ENCODE measurements around the gene CCDC192. TPM values are rescaled to one million over a fixed set of nuclear protein-coding genes. Genes with fewer than 3 reads are reported as not detected.

The CCDC192 gene
- total RNA-seq, 3 donors from 2014 or later = 1.3 TPM; not detected in 2

- DNase-seq (ENCODE audit: low spot score in 2 of 2) = no peak
- Histone ChIP-seq H3K27ac (no peak overlapping the region), H3K9me3 (no peaks in the 10 kb centered on the region), H3K4me3 (no peak overlapping the region), H3K36me3 (no peaks in the 10 kb centered on the region), H3K4me1 (no peaks in the 10 kb centered on the region), H3K27me3 (no peaks in the 10 kb centered on the region)
- no peak for TF ChIP-seq POLR2A (IDR thresholded peaks at IDR 0.05)
- TF ChIP-seq CTCF (IDR thresholded peaks at IDR 0.05) = no peak
- intact Hi-C loops (cut with DNase I; ENCODE audit: low total_unique reads) = loop anchor here (5.0 kb wide), 1 partner anchor 380 kb away; no protein-coding TSS in a partner anchor
These were observed 148.8 kb downstream of the CCDC192 start for GRCh38 chr5:127851964-127852363.

GRCh38 chr5:127854520-127854919 is 151.3 kb downstream of the CCDC192 start:
- DNase-seq (ENCODE audit: low spot score in 2 of 2) = no peak
- Histone ChIP-seq H3K36me3 (no peaks in the 10 kb centered on the region), H3K4me3 (no peak overlapping the region), H3K4me1 (no peaks in the 10 kb centered on the region), H3K27me3 (no peaks in the 10 kb centered on the region), H3K9me3 (no peaks in the 10 kb centered on the region), H3K27ac (no peak overlapping the region)
- intact Hi-C loops (cut with DNase I; ENCODE audit: low total_unique reads) = loop anchor here (5.0 kb wide), 1 partner anchor 378 kb away; no protein-coding TSS in a partner anchor
- no peak for TF ChIP-seq POLR2A (IDR thresholded peaks at IDR 0.05)
- no peak for TF ChIP-seq POLR2AphosphoS5 (IDR thresholded peaks at IDR 0.05)
- TF ChIP-seq CTCF (IDR thresholded peaks at IDR 0.05) = no peak

- intact Hi-C loops (cut with DNase I; ENCODE audit: low total_unique reads) = no loop called here
- Histone ChIP-seq H3K4me3 (no peak overlapping the region), H3K36me3 (no peaks in the 10 kb centered on the region), H3K27ac (no peak overlapping the region), H3K9me3 (no peaks in the 10 kb centered on the region), H3K27me3 (no peaks in the 10 kb centered on the region), H3K4me1 (no peaks in the 10 kb centered on the region)
- DNase-seq (ENCODE audit: low spot score in 2 of 2) = no peak
- TF ChIP-seq POLR2AphosphoS5 (IDR thresholded peaks at IDR 0.05) = no peak
- no peak for TF ChIP-seq CTCF (IDR thresholded peaks at IDR 0.05)
- TF ChIP-seq POLR2A (IDR thresholded peaks at IDR 0.05) = no peak
These were observed 153.1 kb downstream of the CCDC192 start for GRCh38 chr5:127856292-127856691.

- no peaks in the 10 kb centered on the region for H3K9me3 ChIP-seq
- no peaks in the 10 kb centered on the region for H3K36me3 ChIP-seq
- no peaks in the 10 kb centered on the region for H3K27me3 ChIP-seq
- no peak overlapping the region for H3K4me3 ChIP-seq
- no peak for TF ChIP-seq POLR2A (IDR thresholded peaks at IDR 0.05)
- TF ChIP-seq CTCF (IDR thresholded peaks at IDR 0.05) = no peak
- no peak for TF ChIP-seq POLR2AphosphoS5 (IDR thresholded peaks at IDR 0.05)
- no peak for DNase-seq (ENCODE audit: low spot score in 2 of 2)
- no peaks in the 10 kb centered on the region for H3K4me1 ChIP-seq
- intact Hi-C loops (cut with DNase I; ENCODE audit: low total_unique reads) = no loop called here
- H3K27ac ChIP-seq = no peak overlapping the region
These were observed 155.1 kb downstream of the CCDC192 start for GRCh38 chr5:127858116-127858784.

GRCh38 chr5:127860291-127860690 is 157.1 kb downstream of the CCDC192 start:
- no peak for DNase-seq (ENCODE audit: low spot score in 2 of 2)
- no peak for TF ChIP-seq CTCF (IDR thresholded peaks at IDR 0.05)
- TF ChIP-seq POLR2A (IDR thresholded peaks at IDR 0.05) = no peak
- no peak for TF ChIP-seq POLR2AphosphoS5 (IDR thresholded peaks at IDR 0.05)

More at GRCh38 chr5:127860291-127860690, 157.1 kb downstream of the CCDC192 start:
- Histone ChIP-seq H3K4me3 (no peak overlapping the region), H3K36me3 (no peaks in the 10 kb centered on the region), H3K9me3 (no peaks in the 10 kb centered on the region), H3K27me3 (no peaks in the 10 kb centered on the region), H3K4me1 (no peaks in the 10 kb centered on the region), H3K27ac (no peak overlapping the region)
- intact Hi-C loops (cut with DNase I; ENCODE audit: low total_unique reads) = no loop called here
